Ecto neural progenitor cell (in vitro differentiated cells): ENCODE data around the gene KIAA2012.

ENCODE experiments used
- DNase-seq: peaks from one replicate; pipeline ENCODE4 v3.0.0-alpha.2; 2018; ENCODE audit warnings: low spot score

Gene KIAA2012

GRCh38 chr2:202072737-202073401, at the start of gene KIAA2012:
Gene KIAA2012 (plus strand): TSS chr2:202073255. CDS start chr2:202073628, 373 bp downstream.
- DNase-seq = peak; percentile 55

GRCh38 chr2:202023904-202024266, 49.2 kb upstream of the KIAA2012 start:
- DNase-seq = peak; percentile 59

GRCh38 chr2:202024871-202025270, 48.2 kb upstream of the KIAA2012 start:
- DNase-seq = no peak

- no peak for DNase-seq
Observed at GRCh38 chr2:202025816-202026215, 47.2 kb upstream of the KIAA2012 start.

- DNase-seq = no peak
Observed at GRCh38 chr2:202026507-202026906, 46.5 kb upstream of the KIAA2012 start.

GRCh38 chr2:202030691-202031090, 42.4 kb upstream of the KIAA2012 start:
- no peak for DNase-seq

- DNase-seq = no peak
Observed at GRCh38 chr2:202031246-202031951, 41.7 kb upstream of the KIAA2012 start.

GRCh38 chr2:202032846-202033316, 40.2 kb upstream of the KIAA2012 start:
- peak; percentile 85 for DNase-seq

GRCh38 chr2:202033317-202034248, 39.5 kb upstream of the KIAA2012 start, which contains the start of gene FZD7:
Gene FZD7 (plus strand): TSS chr2:202033855. CDS start chr2:202034648, 793 bp downstream.
- DNase-seq = peak; percentile 96

GRCh38 chr2:202034249-202035088, 38.6 kb upstream of the KIAA2012 start:
- DNase-seq = peak; percentile 72

GRCh38 chr2:202035089-202035940, 37.7 kb upstream of the KIAA2012 start:
- DNase-seq = peak; percentile 80

- DNase-seq = peak; percentile 68
Observed at GRCh38 chr2:202035941-202036372, 37.1 kb upstream of the KIAA2012 start.

GRCh38 chr2:202036601-202037037, 36.4 kb upstream of the KIAA2012 start:
- peak; percentile 85 for DNase-seq

GRCh38 chr2:202037086-202037485, 36.0 kb upstream of the KIAA2012 start:
- no peak for DNase-seq

GRCh38 chr2:202038471-202039277, 34.4 kb upstream of the KIAA2012 start:
- no peak for DNase-seq

GRCh38 chr2:202039278-202040078, 33.6 kb upstream of the KIAA2012 start:
- DNase-seq = no peak

GRCh38 chr2:202040079-202040844, 32.8 kb upstream of the KIAA2012 start:
- DNase-seq = no peak

- no peak for DNase-seq
Observed at GRCh38 chr2:202042444-202042843, 30.6 kb upstream of the KIAA2012 start.
